GM18951 (cell line): ENCODE measurements around the gene LILRA1.
"Not testable (repeated sequence)": the region's sequence is repeated elsewhere in the genome, so short reads cannot be mapped to it uniquely, and the experiment has no call there.

Source experiments
- POLR2A ChIP-seq: IDR thresholded peaks from 4 replicates; pipeline ENCODE4 v1.6.1; 2011; ENCODE audit warnings: mild to moderate bottlenecking; ENCODE audit not compliant: insufficient read length, insufficient read depth; ENCODE audit errors: extremely low read depth
- in situ Hi-C: fragments of 300-500 bp; cut with MboI; formaldehyde crosslinking; loops from one replicate; pipeline ENCODE4 v1.12.0; 2022; ENCODE audit warnings: low sequenced_read_pairs, mixed read lengths, inconsistent platforms; ENCODE audit not compliant: unreplicated experiment

Gene LILRA1

DNA sequence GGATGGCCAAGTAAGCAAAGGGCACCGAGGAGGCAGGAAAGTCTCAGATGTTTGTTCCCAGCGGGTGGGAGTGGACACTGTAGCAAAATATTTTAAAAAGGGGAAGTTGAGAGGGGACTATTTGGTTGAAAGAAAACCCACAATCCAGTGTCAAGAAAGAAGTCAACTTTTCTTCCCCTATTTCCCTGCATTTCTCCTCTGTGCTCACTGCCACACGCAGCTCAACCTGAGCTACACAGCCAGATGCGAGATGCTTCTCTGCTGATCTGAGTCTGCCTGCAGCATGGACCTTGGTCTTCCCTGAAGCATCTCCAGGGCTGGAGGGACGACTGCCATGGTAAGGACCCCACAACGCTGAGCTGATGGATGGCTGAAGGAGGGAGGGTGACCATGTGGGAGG lies at the start of gene LILRA1:
TSS of gene LILRA1 (plus strand) at position 188 of the 400 bp plus-strand sequence. CDS start 613 bp downstream, outside the sequence.
- in situ Hi-C loops: not testable (repeated sequence)

DNA sequence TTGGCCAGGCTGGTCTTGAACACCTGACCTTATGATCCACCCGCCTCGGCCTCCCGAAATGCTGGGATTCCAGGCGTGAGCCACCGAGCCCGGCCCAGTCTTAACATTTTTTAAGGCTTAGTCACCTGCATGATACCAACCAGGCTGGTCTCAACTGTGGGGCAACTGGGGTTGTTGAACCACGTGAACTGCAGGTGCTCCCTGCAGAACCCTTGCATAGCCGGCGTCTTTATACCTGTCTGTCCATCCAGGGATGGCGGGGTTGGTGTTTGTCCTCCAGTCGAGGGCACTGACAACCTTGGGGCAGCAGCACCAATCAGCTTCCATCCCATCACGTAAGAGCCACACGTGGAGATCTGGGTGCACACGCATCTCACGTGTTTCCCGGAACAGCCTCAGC lies 44.6 kb upstream of the LILRA1 start:
- in situ Hi-C loops: no loop called here
- no peak for TF ChIP-seq POLR2A

DNA sequence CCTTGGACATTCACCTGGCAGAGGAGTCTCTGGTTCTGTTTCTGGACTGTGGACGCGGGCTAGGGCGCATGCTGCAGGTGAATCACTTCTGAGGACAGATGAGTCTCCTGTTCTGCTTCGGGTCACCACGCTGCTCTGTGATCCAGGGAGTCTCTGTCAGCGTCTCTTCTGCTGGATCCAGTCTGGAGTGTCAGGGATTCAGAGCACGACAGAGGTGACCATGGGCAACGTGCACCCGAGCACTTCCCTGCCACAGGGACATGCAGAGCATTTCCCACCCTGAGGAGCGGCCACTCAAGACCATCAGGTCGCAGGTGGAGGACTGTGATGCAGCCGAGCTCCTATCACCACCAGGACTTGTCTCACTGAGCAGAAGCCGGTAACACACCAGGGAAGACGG lies 44.2 kb upstream of the LILRA1 start:
- in situ Hi-C loops: no loop called here
- no peak for TF ChIP-seq POLR2A

DNA sequence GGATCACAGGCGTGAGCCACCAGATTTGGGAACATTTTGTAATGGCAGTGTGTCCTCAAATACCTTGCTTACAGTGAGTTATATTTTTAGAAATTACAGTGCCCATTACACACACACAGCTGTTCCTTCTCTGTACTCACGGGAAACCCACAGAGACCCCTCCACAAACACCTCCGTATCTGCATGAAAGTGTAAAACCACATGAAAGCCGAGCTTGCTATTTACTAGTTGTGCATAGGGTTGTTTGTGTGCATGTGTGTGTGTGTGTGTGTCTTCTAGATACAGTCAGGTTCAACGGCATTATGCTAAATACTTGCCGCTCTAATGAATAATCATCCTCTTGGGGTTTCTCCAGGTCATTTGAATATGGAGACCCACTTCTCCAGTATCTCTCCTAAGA lies 42.1 kb upstream of the LILRA1 start:
- in situ Hi-C loops: no loop called here
- no peak for TF ChIP-seq POLR2A

DNA sequence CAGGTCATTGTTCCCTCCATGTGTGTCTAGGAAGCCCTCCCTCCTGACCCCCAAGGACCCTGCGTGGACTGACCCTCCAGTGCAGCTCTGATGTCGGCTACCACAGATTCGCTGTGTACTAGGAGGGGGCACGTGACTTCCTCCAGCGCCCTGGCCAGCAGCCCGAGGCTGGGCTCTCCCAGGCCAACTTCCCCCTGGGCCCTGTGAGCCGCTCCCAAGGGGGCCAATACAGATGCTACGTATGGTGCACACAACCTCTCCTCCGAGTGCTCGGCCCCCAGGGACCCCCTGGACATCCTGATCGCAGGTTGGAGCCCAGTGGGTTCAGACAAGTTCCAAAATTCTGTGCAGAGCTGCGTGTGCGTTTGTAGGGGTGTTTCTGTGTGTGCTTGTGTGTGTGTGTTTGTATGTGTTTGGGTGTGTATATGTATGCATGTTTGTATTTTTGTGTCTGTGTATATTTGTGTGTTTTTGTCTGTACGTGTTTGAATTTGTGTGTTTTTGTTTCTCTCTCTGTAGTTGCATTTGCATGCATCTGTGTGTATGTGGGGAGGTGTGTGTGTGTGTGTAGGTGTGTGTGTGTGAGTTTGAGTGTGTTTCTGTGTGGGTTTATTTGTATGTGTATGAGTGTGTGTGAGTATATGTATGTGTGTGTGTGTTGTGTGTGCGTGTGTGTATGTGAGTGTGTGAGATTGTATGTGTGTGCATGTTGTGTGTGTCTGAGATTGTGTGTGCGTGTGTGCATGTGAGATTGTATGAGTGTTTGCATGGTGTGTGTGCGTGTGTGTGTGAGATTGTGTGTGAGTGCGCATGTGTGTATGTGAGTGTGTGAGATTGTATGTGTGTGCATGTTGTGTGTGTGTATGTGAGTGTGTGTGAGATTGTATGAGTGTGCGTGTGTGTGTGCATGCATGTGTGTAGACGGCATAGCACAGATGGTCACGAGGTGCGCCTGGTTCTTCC lies 41.2 kb upstream of the LILRA1 start:
- in situ Hi-C loops: no loop called here
- no peak for TF ChIP-seq POLR2A

DNA sequence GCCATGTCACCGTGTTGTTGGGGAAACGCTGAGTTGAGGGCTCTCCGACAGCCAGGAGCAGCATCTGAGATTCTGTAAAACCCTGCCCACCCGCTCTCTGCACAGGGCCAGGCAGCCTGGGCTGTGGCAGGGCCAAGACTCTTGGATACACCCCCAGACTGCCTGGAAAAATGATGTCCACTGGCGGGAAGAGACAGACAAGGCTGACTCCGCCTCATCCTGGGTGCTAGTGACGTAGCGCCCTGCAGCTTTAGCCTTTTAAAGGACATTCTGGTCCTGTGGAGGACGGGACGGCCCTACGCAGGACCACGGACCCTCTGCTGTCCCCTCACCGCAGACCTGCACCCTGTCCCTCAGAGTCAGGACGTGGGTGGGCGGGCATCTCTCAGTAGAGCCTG lies 40.5 kb upstream of the LILRA1 start:
- TF ChIP-seq POLR2A: no peak
- in situ Hi-C loops: no loop called here

DNA sequence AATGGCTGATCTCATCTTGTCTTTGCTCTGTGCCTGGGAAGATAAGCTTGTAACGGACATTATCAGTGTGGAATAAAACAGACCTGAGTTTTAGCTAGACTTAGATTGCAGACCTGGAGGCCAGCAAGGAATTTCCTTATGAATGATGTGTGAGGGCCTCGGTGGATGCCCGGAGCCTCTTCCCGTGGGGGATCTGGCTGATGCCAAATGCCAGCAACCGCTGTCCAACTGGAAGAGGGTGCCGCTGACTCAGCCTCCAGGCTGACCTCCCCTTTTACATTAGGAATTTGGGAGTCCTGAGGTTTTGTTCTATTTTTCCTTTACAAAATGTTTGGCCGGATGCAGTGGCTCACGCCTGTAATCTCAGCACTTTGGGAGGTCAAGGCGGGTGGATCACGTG lies 39.4 kb upstream of the LILRA1 start:
- TF ChIP-seq POLR2A: no peak
- in situ Hi-C loops: no loop called here

DNA sequence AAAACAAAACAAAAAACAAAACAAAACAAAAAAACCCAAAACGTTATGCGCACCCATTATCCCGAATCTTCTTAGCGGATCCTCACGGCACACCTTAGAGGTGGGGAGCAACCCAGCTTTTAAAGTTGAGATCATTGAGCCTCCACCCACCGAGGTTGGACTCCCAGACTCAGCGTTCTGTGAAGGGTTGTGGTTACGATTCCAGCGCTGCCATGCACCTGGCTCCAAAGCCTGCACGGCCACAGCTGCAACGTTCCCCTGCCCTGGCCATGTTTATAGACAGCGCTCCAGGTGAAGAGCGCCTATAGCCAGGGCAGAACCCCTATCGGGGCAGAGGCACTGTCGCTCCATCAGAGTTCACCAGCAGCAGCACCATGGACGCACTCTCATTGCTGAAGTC lies 38.5 kb upstream of the LILRA1 start:
- TF ChIP-seq POLR2A: no peak
- in situ Hi-C loops: no loop called here

DNA sequence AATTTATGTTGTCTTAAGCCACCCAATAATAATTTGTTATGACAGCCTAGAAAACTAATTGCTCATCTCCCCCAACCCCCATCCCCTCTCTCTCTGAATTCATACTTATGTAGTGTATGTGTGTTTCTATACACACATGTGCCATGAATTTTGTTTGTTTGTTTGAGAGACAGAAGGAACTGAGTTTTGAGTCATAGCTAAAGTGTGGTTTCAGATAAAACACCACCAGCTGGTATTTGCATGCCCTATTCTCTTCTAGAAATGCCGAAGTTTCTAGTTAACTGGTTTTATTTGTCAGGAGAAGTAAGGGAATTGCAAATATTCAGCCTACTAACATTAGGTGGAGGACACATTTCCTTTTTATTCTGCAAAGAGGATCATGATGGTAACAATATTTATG lies 37.2 kb upstream of the LILRA1 start:
- in situ Hi-C loops: no loop called here
- TF ChIP-seq POLR2A: no peak

DNA sequence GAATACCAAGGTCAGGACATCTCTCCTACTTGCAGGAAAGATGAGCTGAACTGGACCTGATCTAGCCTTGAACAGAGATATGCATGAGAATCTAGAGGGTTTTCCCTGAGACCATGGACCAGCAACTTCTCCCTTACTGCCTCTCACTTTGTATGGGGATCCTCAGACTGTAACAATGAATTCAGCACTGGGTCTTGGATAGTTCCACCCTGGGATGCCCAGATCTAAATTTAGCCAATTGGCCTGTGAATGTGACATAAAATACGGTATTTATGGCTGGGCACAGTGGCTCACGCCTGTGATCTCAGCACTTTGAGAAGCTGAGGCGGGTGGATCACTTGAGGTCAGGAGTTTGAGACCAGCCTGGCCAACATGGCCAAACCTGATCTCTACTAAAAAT lies 35.1 kb upstream of the LILRA1 start:
- in situ Hi-C loops: no loop called here
- no peak for TF ChIP-seq POLR2A

DNA sequence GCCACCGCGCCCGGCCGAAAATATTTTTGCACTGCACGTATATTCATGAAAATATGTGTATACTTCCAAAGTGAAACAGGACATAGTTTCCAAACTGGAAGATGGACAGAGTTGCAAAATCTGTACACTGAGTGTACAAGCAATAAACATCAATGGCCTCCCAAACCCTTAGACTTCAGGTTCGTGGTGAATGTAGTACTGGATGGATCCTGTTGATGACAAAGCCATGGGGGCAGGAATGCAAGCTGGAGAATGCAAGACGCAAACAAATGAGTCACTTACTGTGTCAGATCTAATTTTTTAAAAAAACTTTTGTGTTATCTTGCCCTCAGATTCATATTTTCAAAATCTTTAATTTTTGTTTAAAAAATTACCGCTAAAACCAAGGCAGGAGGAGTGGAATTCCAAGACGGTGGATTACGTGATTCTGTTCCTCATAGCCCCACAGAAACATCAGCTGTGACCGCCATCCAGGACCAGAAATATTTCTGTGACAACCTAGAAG lies 32.5 kb upstream of the LILRA1 start:
- TF ChIP-seq POLR2A: no peak

DNA sequence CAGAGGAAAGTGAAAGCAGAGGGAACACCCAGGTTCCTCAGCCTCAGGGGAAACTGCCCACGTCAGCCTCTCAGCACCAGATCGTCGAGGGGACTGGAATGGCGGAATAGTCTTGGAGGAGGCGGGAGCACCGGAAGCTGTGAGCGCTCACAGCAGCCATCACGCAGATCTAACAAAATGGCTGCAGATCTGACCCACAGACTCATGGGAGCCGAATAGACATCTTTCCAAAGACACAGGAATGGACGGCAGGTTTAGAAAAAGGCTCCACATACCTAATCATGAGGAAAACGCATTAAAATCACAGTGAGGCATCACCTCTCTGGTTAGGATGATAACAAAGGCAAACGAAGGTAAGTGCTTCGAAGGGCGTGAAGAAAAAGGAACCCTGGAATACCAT lies 31.6 kb upstream of the LILRA1 start:
- in situ Hi-C loops: no loop called here

More for the DNA sequence above, 32.5 kb upstream of the LILRA1 start:
- in situ Hi-C loops: no loop called here

DNA sequence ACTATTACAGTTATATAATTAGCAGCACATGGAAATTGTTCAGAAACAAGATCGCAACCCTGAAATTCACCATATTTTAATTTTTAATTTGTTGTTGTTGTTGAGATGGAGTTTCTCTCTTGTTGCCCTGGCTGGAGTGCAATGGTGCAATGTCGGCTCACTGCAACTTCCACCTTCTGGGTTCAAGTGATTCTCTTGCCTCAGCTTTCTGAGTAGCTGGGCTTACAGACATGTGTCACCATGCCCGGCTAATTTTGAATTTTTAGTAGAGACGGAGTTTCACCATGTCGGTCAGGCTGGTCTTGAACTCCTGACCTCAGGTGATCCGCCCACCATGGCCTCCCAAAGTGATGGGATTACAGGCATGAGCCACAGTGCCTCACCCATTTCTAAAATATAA lies 30.2 kb upstream of the LILRA1 start:
- in situ Hi-C loops: not testable (repeated sequence)

More for the DNA sequence above, 31.6 kb upstream of the LILRA1 start:
- no peak for TF ChIP-seq POLR2A

DNA sequence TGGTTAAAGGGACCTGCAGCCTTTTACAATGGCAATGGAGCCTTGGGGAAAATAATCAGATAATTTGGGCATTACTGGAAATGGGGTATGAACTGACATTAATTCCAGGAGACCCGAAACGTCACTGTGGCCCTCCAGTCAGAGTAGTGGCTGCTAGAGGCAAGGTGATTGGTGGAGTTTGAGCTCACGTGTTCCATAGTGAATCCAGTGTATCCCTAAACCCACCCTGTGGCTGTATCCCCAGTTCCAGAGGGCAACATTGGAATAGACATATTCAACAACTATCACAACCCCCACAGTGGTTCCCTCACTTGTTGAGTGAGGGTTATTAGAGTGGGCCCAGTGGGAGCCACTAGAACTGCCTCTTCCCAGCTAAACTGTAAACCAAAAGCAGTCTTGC lies 23.1 kb upstream of the LILRA1 start:
- no peak for TF ChIP-seq POLR2A
- in situ Hi-C loops: no loop called here

DNA sequence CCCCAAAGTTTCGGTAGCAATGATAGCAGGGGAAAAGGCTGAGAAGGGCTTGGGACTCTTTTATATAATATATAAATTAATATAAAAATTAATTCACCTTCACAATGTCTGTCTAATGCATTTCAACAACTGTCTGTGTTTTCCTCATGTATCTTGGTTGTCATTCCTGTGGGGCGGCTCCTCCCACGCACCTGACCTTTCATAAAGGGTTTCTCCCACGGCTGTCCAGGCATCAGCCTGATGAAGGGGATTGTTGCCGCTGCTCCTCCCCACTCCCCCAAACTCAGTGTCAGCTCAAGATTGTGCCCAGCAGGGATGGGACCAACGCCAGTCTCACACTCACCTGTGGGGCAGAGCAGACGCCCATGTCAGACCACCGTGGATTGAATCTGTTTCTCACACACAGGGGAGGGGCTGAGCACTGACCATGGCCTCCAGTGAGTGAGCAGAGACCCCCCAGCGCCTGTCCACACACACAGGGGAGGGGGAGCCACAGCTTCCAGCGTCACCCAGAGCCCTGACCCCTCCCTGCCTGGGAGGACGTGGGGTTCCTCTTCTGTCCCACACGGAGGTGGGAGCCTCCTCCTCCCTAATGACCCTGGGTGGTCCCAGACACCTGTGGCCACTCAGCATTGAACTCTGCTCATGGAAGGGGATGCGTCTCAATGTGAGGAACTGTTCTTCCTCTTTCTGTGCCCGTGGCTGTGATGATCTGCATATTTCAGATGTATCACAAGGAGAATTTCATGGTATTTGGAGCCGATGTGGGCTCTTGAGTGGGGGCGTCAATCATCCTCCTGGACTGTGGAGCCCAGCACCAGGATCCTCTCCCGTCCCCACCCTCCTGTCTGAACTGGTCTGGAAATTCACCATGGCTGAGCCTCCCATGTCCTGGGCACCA lies 21.5 kb upstream of the LILRA1 start:
- in situ Hi-C loops: not testable (repeated sequence)
